ENCODE measurements around the gene TMEFF2. TPM values are rescaled to one million over a fixed set of nuclear protein-coding genes. Genes with fewer than 3 reads are reported as not detected.

Gene TMEFF2
- total RNA-seq, 1 donor from 2014 or later, result 23.9 TPM

- no peak for DNase-seq
- H3K9me3 Mint-ChIP-seq (ENCODE audit: unreplicated experiment), result no peaks in the 10 kb centered on the region
- peaks cover 2% of the 10 kb centered on the region for H3K27me3 Mint-ChIP-seq (ENCODE audit: unreplicated experiment)
- TF ChIP-seq, protein P1, sequence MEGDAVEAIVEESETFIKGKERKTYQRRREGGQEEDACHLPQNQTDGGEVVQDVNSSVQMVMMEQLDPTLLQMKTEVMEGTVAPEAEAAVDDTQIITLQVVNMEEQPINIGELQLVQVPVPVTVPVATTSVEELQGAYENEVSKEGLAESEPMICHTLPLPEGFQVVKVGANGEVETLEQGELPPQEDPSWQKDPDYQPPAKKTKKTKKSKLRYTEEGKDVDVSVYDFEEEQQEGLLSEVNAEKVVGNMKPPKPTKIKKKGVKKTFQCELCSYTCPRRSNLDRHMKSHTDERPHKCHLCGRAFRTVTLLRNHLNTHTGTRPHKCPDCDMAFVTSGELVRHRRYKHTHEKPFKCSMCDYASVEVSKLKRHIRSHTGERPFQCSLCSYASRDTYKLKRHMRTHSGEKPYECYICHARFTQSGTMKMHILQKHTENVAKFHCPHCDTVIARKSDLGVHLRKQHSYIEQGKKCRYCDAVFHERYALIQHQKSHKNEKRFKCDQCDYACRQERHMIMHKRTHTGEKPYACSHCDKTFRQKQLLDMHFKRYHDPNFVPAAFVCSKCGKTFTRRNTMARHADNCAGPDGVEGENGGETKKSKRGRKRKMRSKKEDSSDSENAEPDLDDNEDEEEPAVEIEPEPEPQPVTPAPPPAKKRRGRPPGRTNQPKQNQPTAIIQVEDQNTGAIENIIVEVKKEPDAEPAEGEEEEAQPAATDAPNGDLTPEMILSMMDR (IDR thresholded peaks at IDR 0.05; ENCODE audit: partially characterized antibody, unreplicated experiment), result no peak
- no peak overlapping the region for H3K4me3 Mint-ChIP-seq (ENCODE audit: unreplicated experiment)
- no peak overlapping the region for H3K27ac Mint-ChIP-seq (ENCODE audit: unreplicated experiment)
- H3K4me1 Mint-ChIP-seq (ENCODE audit: low read depth, unreplicated experiment), result peaks cover 19% of the 10 kb centered on the region
- no peaks in the 10 kb centered on the region for H3K36me3 Mint-ChIP-seq (ENCODE audit: unreplicated experiment)
Measured at GRCh38 chr2:192010073-192010472, 184.7 kb downstream of the TMEFF2 start.

GRCh38 chr2:192007581-192008228 is 187.0 kb downstream of the TMEFF2 start:
- DNase-seq, result no peak
- TF ChIP-seq, protein P1 (IDR thresholded peaks at IDR 0.05; ENCODE audit: partially characterized antibody, unreplicated experiment), result no peak
- peaks cover 19% of the 10 kb centered on the region for H3K4me1 Mint-ChIP-seq (ENCODE audit: low read depth, unreplicated experiment)
- H3K27me3 Mint-ChIP-seq (ENCODE audit: unreplicated experiment), result peaks cover 2% of the 10 kb centered on the region
- no peaks in the 10 kb centered on the region for H3K9me3 Mint-ChIP-seq (ENCODE audit: unreplicated experiment)
- H3K27ac Mint-ChIP-seq (ENCODE audit: unreplicated experiment), result peak overlapping the region; percentile 59
- no peak overlapping the region for H3K4me3 Mint-ChIP-seq (ENCODE audit: unreplicated experiment)
- no peaks in the 10 kb centered on the region for H3K36me3 Mint-ChIP-seq (ENCODE audit: unreplicated experiment)

DNA sequence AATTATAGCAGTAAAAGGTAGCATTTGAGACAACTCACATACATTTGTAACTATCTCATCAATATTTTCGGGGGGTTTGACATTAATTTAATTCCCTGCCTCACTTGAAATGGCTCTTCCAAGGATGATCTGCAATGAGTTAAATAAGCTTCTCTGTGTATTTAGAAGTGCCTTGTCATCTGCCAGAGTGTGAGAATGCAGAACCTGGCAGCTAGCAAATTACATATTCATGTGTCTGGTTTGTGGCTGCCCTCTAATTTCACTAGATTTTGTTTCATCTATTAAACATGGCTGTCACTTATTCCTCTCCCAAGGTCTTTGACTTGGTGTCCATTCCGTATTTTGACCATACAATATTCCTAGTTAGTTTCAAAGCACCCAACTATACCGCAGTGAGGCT is 189.5 kb downstream of the TMEFF2 start:
- Mint-ChIP-seq H3K27ac (ENCODE audit: unreplicated experiment) (no peak overlapping the region), H3K4me1 (ENCODE audit: low read depth, unreplicated experiment) (peaks cover 21% of the 10 kb centered on the region), H3K27me3 (ENCODE audit: unreplicated experiment) (peaks cover 2% of the 10 kb centered on the region), H3K9me3 (ENCODE audit: unreplicated experiment) (no peaks in the 10 kb centered on the region), H3K4me3 (ENCODE audit: unreplicated experiment) (no peak overlapping the region), H3K36me3 (ENCODE audit: unreplicated experiment) (no peaks in the 10 kb centered on the region)
- DNase-seq, result no peak
- TF ChIP-seq, protein P1 (IDR thresholded peaks at IDR 0.05; ENCODE audit: partially characterized antibody, unreplicated experiment), result no peak

DNA sequence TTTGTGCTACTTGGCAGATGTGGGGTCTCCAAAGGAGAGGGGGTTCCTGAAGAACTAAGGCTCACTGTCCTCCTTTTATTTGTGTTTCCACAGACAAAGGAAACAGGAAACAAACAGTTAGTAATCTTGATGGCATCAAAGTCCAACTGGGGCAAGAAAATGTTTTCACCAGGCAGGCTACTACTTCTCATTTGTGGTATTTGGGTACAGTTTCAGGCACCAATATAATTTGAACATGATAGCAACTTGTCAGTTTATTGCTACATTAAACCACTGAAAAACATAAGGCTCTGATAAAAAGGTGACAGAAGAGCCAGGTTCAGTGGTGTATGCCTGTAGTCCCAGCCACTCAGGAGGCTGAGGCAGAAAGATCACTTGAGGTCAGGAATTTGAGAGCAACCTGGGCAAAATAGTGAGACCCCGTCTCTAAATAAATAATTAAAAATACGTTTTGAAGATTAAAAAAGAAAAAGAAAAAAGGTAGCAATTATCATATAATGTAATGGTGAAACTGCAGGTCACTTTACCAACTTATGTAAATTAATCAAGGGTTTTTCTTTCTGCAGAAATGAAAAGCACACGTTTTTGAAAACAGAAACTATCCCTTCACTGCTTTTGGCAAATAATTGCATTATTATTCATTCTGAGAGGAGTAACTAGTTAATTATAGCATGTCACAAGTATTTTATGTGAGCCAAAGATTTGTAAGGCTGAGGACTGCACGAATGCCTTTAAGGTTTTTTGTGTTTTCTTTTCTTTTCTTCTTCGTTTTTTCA is 190.4 kb downstream of the TMEFF2 start:
- H3K4me3 Mint-ChIP-seq (ENCODE audit: unreplicated experiment), result no peak overlapping the region
- no peak for DNase-seq
- H3K27me3 Mint-ChIP-seq (ENCODE audit: unreplicated experiment), result peaks cover 2% of the 10 kb centered on the region
- peaks cover 21% of the 10 kb centered on the region for H3K4me1 Mint-ChIP-seq (ENCODE audit: low read depth, unreplicated experiment)
- TF ChIP-seq, protein P1 (IDR thresholded peaks at IDR 0.05; ENCODE audit: partially characterized antibody, unreplicated experiment), result no peak
- no peaks in the 10 kb centered on the region for H3K9me3 Mint-ChIP-seq (ENCODE audit: unreplicated experiment)
- H3K27ac Mint-ChIP-seq (ENCODE audit: unreplicated experiment), result no peak overlapping the region
- H3K36me3 Mint-ChIP-seq (ENCODE audit: unreplicated experiment), result no peaks in the 10 kb centered on the region

DNA sequence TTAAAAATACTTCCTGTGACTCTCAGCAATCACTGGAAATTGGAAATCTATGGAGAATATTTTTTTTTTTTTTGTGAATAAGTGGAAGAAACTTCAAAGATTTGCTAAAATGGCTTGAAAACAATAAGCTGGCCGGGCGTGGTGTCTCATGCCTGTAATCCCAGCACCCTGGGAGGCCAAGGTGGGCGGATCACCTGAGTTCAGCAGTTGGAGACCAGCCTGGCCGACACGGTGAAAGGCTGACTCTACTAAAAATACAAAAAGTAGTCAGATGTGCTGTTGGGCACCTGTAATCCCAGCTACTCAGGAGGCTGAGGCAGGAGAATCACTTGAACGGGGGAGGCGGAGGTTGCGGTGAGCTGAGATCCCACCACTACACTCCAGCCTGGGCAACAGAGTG is 192.3 kb downstream of the TMEFF2 start:
- peaks cover 12% of the 10 kb centered on the region for H3K4me1 Mint-ChIP-seq (ENCODE audit: low read depth, unreplicated experiment)
- no peaks in the 10 kb centered on the region for H3K9me3 Mint-ChIP-seq (ENCODE audit: unreplicated experiment)
- H3K27me3 Mint-ChIP-seq (ENCODE audit: unreplicated experiment), result peaks cover 2% of the 10 kb centered on the region
- no peaks in the 10 kb centered on the region for H3K36me3 Mint-ChIP-seq (ENCODE audit: unreplicated experiment)
- TF ChIP-seq, protein P1 (IDR thresholded peaks at IDR 0.05; ENCODE audit: partially characterized antibody, unreplicated experiment), result no peak
- H3K4me3 Mint-ChIP-seq (ENCODE audit: unreplicated experiment), result no peak overlapping the region
- no peak for DNase-seq
- no peak overlapping the region for H3K27ac Mint-ChIP-seq (ENCODE audit: unreplicated experiment)

Data from glutamatergic neuron (in vitro differentiated cells).